Panc1 (cell line): ENCODE results near the gene CGNL1. TPM values are rescaled to one million over a fixed set of nuclear protein-coding genes. Genes with fewer than 3 reads are reported as not detected.

Source experiments
- ATAC-seq: fragments of 200-7000 bp; cut with Tn5 transposase; 2 replicates; pipeline ENCODE4 v1.9.1; 2020; ENCODE audit warnings: mild to moderate bottlenecking, moderate library complexity
- BruUV-seq: library from RNA; stranded (reverse); fragments of 400-500 nt; replicated peaks from 2 replicates; lab custom pipeline; 2021; lab: Mats Ljungman, UMichigan
- CTCF ChIA-PET: fragments of 300-600 bp; sonication (Branson Sonifier 250); formaldehyde crosslinking; loops from one replicate; lab custom pipeline; 2022; ENCODE audit warnings: antibody characterized with exemption; lab: Charles Lee
- POLR2A ChIA-PET: fragments of 300-600 bp; sonication (Branson Sonifier 250); formaldehyde crosslinking; loops from one replicate; lab custom pipeline; 2022; ENCODE audit warnings: antibody characterized with exemption; lab: Charles Lee
- DNase-seq: peaks from one replicate; pipeline ENCODE4 v3.0.0-alpha.2; 2010; ENCODE audit warnings: low read depth, low spot score
- H3K27ac ChIP-seq: 2 replicates; pipeline ENCODE4 v1.5.1; 2011; ENCODE audit warnings: mild to moderate bottlenecking, low read length, inconsistent platforms
- H3K27me3 ChIP-seq: fragments of 200-500 bp; sonication (Bioruptor generic); 2 replicates; pipeline ENCODE4 v1.6.0; 2014; ENCODE audit warnings: low read length, inconsistent platforms; ENCODE audit not compliant: control insufficient read depth, insufficient read depth
- H3K36me3 ChIP-seq: fragments of 200-500 bp; sonication (Bioruptor generic); 2 replicates; pipeline ENCODE4 v1.5.1; 2014; ENCODE audit warnings: inconsistent platforms, mild to moderate bottlenecking, low read length, moderate library complexity; ENCODE audit not compliant: control insufficient read depth, insufficient read depth
- H3K4me1 ChIP-seq: 2 replicates; pipeline ENCODE4 v1.5.1; 2011; ENCODE audit warnings: inconsistent platforms, mild to moderate bottlenecking, low read length, moderate library complexity; ENCODE audit not compliant: control insufficient read depth, insufficient read depth
- H3K4me3 ChIP-seq, 2 experiments: 2 replicates each; pipeline ENCODE4 v1.5.1; 2011 to 2012; ENCODE audit warnings: low read depth in 2 of 2, low read length in 2 of 2, mild to moderate bottlenecking in 2 of 2, inconsistent platforms in 1 of 2, moderate library complexity in 1 of 2
- H3K9me3 ChIP-seq: fragments of 200-500 bp; sonication (Bioruptor generic); 2 replicates; pipeline ENCODE4 v1.5.1; 2014; ENCODE audit warnings: low read depth, mild to moderate bottlenecking, inconsistent platforms, low read length, moderate library complexity; ENCODE audit not compliant: control insufficient read depth, insufficient read depth
- POLR2AphosphoS5 ChIP-seq: IDR thresholded peaks from 2 replicates; pipeline ENCODE4 v1.6.1; 2012; ENCODE audit warnings: mild to moderate bottlenecking, low read depth, low read length, moderate library complexity
- SIN3A ChIP-seq: IDR thresholded peaks from 2 replicates; pipeline ENCODE4 v1.6.1; 2012; ENCODE audit warnings: low read depth, mild to moderate bottlenecking, low read length, moderate library complexity, borderline replicate concordance; ENCODE audit not compliant: insufficient read depth
- TCF7L2 ChIP-seq: IDR thresholded peaks from 2 replicates; pipeline ENCODE4 v1.6.1; 2011; ENCODE audit warnings: mild to moderate bottlenecking, low read depth, low read length, inconsistent platforms
- in situ Hi-C: cut with HindIII; loops from 2 replicates; pipeline ENCODE4 v1.10.0; 2016; ENCODE audit warnings: low sequenced_read_pairs, low pct_unique_long_range_greater_than_20kb
- intact Hi-C: fragments of 100-400 bp; cut with micrococcal nuclease; formaldehyde crosslinking; loops from one replicate; pipeline ENCODE4 v1.10.0; 2022; ENCODE audit not compliant: unreplicated experiment
- total RNA-seq: library from RNA; stranded (reverse); gene quantifications from one replicate; pipeline ENCODE4 v1.2.1, GENCODE V29; 2021; ENCODE audit not compliant: unreplicated experiment
- TF ChIP-seq, protein P1 (sequence below): fragments of 450-650 bp; IDR thresholded peaks from 2 replicates; pipeline ENCODE4 v1.5.1; 2017; ENCODE audit warnings: mild to moderate bottlenecking
- TF ChIP-seq, protein P2 (sequence below), 2 experiments: IDR thresholded peaks; 2 replicates each; pipeline ENCODE4 v1.6.1; 2011 to 2012; ENCODE audit warnings: low read depth in 2 of 2, control low read depth in 1 of 2, low read length in 1 of 2, mild to moderate bottlenecking in 1 of 2, moderate library complexity in 1 of 2; ENCODE audit not compliant: insufficient read depth in 1 of 2

The CGNL1 gene
- total RNA-seq, 1 experiment from 2014 or later: 3.5 TPM

DNA sequence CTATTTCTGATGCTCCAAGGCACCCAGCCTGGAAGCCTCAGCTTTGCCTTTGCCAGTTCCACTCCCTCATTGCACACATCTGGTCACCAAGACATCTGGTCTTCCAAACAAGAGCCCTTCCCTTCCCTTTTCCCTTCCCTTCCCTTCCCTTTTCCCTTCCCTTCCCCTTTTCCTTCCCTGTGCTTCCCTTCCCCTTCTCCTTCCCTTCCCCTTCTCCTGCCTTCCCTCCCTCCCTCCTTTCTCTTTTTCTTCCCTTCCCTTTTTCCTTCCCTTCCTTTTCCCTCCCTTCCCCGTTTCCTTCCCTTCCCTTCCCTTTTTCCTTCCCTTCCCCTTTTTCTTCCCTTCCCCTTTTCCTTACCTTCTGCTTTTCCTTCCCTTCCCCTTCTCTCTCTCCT, 2.4 kb upstream of the CGNL1 start:
- POLR2A ChIA-PET: interaction anchor here (0.6 kb wide), 1 partner anchor 186 kb away, joined by 5 read pairs; no protein-coding TSS in a partner anchor
- in situ Hi-C loops: no loop called here

DNA sequence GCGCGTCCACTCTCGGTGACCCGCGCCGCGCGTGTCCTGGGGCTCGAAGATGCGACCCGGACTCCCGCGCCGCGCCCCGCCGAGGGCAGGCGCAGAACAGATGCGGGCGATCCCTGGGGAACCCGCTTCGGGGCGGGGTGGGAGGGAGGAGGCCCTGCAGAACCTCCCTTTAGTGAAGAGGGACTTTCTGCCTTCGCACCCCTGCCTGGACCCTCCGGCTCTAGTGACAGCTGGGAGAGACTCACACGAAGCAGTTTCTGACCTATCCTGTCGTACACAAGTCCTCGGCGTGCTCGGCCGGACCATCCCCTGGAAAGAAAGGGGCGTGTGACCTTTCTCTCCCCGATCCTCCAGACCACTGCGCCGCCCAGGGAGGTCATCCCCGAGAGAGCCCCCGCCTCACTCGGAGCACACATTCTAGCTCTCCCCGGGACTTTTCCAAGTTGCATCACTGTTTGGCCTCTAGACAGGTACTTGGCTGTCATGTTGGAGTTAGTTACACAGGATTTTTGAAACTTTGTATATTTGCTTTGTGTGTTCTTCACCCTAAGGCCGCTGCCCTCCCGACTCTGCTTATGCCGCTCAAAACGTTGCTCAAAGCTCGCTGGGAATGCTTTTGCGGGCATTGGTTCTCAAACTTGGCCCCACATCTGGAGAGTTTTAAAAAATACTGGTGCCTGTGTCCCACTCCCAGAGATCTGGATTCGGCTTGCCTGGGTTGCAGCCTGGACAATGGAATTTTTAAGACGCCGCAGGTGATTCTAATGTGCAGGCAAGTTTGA, 582 bp downstream of the CGNL1 start:
- in situ Hi-C loops: no loop called here
- H3K27me3 ChIP-seq: peaks cover 18% of the 10 kb centered on the region
- intact Hi-C loops: no loop called here
- no peaks in the 10 kb centered on the region for H3K36me3 ChIP-seq
- H3K4me1 ChIP-seq: peaks cover 6% of the 10 kb centered on the region; the same call in 1 of the 2 replicates
- DNase-seq (no peak), ATAC-seq (peak; percentile 67)
- TF ChIP-seq POLR2AphosphoS5 (no peak), SIN3A (no peak)
- TF ChIP-seq, protein P1, sequence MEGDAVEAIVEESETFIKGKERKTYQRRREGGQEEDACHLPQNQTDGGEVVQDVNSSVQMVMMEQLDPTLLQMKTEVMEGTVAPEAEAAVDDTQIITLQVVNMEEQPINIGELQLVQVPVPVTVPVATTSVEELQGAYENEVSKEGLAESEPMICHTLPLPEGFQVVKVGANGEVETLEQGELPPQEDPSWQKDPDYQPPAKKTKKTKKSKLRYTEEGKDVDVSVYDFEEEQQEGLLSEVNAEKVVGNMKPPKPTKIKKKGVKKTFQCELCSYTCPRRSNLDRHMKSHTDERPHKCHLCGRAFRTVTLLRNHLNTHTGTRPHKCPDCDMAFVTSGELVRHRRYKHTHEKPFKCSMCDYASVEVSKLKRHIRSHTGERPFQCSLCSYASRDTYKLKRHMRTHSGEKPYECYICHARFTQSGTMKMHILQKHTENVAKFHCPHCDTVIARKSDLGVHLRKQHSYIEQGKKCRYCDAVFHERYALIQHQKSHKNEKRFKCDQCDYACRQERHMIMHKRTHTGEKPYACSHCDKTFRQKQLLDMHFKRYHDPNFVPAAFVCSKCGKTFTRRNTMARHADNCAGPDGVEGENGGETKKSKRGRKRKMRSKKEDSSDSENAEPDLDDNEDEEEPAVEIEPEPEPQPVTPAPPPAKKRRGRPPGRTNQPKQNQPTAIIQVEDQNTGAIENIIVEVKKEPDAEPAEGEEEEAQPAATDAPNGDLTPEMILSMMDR: no peak
- H3K4me3 ChIP-seq: peak overlapping the region; percentile 46 to 53
- BruUV-seq: no TSS peak
- ChIA-PET CTCF (interaction anchor here (1.1 kb wide), 1 partner anchor 165 kb away, joined by 5 read pairs; no protein-coding TSS in a partner anchor), POLR2A (no interaction called here)
- no peak overlapping the region for H3K27ac ChIP-seq
- no peaks in the 10 kb centered on the region for H3K9me3 ChIP-seq

More for the DNA sequence above, 2.4 kb upstream of the CGNL1 start:
- DNase-seq: no peak
- Histone ChIP-seq H3K36me3 (no peaks in the 10 kb centered on the region), H3K9me3 (no peaks in the 10 kb centered on the region), H3K27me3 (peaks cover 16% of the 10 kb centered on the region), H3K4me3 (no peak overlapping the region), H3K4me1 (peaks cover 6% of the 10 kb centered on the region; the same call in 1 of the 2 replicates), H3K27ac (no peak overlapping the region)
- BruUV-seq: no TSS peak
- TF ChIP-seq POLR2AphosphoS5 (no peak), TCF7L2 (no peak), SIN3A (no peak)
- TF ChIP-seq, protein P2, sequence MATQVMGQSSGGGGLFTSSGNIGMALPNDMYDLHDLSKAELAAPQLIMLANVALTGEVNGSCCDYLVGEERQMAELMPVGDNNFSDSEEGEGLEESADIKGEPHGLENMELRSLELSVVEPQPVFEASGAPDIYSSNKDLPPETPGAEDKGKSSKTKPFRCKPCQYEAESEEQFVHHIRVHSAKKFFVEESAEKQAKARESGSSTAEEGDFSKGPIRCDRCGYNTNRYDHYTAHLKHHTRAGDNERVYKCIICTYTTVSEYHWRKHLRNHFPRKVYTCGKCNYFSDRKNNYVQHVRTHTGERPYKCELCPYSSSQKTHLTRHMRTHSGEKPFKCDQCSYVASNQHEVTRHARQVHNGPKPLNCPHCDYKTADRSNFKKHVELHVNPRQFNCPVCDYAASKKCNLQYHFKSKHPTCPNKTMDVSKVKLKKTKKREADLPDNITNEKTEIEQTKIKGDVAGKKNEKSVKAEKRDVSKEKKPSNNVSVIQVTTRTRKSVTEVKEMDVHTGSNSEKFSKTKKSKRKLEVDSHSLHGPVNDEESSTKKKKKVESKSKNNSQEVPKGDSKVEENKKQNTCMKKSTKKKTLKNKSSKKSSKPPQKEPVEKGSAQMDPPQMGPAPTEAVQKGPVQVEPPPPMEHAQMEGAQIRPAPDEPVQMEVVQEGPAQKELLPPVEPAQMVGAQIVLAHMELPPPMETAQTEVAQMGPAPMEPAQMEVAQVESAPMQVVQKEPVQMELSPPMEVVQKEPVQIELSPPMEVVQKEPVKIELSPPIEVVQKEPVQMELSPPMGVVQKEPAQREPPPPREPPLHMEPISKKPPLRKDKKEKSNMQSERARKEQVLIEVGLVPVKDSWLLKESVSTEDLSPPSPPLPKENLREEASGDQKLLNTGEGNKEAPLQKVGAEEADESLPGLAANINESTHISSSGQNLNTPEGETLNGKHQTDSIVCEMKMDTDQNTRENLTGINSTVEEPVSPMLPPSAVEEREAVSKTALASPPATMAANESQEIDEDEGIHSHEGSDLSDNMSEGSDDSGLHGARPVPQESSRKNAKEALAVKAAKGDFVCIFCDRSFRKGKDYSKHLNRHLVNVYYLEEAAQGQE (IDR thresholded peaks at IDR 0.05; ENCODE audit: insufficient read depth in 1 of 2, low read depth in 2 of 2, low read length in 1 of 2): no peak
- TF ChIP-seq, protein P1: no peak
- no peak for ATAC-seq
- CTCF ChIA-PET: no interaction called here
- intact Hi-C loops: no loop called here
